ENCODE measurements around the gene CHTOP.
A peak's percentile ranks its signal among the peaks of the same experiment; 100 is the strongest.

The CHTOP gene

DNA sequence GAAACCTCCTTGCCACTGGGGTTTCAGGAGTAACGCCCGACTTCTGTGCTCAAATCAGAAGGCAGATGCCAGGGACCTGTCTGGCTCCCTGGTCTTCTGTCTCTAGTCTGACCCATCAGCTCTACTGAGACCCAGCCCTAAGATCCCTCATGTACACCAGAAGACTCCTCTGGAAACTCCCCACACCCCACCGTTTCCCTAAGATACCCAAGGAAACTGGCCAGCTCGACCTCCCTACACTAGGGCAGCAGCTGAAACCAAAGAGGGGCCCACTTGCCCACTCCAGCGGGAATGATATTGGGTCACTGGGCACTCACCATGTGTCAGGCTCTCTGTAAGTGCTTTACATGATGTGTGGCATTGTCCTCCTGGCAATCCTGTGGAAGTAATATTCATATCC, 20.5 kb upstream of the CHTOP start:
- no peak for DNase-seq

DNA sequence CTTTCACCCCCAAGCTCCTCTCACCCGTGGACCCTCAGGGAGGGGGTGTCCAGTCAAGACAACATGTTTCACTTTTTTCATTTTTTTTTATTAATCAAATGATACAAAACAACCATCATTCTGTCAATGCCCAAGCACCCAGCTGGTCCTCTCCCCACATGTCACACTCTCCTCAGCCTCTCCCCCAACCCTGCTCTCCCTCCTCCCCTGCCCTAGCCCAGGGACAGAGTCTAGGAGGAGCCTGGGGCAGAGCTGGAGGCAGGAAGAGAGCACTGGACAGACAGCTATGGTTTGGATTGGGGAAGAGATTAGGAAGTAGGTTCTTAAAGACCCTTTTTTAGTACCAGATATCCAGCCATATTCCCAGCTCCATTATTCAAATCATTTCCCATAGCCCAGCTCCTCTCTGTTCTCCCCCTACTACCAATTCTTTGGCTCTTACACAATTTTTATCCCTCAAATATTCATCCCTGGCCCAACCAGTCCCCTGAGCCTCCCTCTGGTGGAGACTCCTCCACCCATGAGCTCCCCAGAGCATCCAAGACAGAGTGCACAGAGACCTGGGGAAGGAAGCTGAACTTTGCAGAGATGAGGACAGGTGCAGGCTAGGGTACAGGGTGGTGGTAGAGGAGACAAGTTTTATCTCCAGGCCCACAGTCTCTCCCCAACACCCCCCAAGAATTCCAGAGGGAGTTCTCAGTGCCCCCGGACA, 19.5 kb upstream of the CHTOP start:
- no peak for DNase-seq

DNA sequence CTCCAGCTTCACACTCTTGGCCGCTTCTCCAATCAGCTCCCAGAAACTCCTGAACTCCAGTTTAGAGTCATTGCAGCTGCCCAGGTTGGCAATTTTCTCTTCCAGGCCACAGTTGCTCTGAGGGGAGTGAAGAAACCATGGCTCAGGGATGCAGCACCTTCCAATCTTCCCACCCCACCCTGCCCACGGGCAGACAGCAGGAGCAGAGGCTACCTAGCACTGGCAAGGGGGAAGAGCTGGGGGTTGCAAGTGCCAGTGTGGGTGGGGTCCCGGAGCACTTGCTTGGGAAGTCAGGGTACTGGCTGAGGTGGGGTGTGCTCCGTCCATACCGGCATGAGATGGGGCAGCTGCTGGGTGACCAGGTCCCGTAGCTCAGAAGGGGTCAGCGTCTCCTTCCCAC, 19.0 kb upstream of the CHTOP start:
- DNase-seq: no peak

DNA sequence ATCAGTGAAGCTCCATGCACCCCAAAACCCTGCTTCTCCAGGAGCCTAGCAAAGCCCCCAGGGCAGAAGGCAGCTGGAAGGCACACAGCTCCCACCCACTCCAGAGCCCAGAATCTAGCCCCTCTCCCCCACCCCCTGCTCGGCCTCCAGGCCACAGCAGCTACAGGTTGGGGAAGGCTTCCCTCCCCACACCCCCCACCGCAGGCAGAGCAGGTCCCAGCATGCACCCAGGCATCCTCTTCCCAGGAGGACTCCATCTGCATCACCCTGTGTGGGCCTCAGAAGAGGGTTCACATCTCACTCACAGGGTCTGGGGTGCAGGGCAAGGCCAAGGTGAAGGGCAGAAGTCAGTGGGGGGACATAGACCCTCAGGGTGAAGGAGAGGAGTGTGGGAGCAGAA, 18.5 kb upstream of the CHTOP start:
- no peak for DNase-seq

GRCh38 chr1:153616144-153616916, 17.5 kb upstream of the CHTOP start, which contains the start of gene S100A14:
TSS of gene S100A14 (minus strand) at chr1:153616325. CDS start at chr1:153615858, 467 bp downstream.
- DNase-seq: no peak

DNA sequence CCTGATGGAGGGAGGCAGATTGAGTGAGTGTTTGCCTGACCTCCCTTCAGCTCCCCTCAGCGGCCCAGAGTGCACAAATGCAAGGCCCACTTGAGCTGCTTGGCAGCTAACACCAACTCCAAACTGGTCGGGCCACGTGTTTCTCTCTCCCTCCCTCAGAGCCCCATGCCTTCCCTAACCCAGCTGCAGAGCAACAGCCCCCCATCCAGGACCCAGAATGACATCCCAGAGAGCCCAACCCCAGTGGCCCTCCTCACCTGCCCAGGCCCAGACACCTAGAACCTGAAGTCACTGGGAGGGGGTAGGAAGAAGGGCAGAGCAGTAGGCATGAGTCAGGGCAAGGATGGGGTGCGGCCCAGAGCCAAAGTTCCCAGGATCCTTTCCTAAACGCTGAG, 17.0 kb upstream of the CHTOP start:
- DNase-seq: no peak

DNA sequence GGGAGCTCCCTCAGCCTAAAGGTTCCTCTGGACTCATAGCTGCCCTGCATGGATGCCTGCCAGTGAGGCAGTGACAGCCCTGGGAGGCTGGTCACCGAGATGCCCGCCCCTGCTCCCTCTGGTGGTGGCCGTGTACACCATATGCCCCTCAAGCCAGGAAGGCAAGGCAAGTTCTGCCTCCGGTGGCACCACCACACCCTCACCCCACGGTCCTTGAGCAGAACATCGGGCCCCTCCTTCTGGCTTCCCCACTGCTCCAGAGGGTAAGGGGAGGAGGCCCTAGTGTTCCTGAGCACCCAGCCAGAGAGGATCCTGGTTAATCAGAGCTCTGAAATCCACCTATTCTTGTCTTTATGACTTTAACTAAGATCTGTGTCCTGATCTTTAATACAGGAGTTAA, 16.2 kb upstream of the CHTOP start:
- DNase-seq: no peak

DNA sequence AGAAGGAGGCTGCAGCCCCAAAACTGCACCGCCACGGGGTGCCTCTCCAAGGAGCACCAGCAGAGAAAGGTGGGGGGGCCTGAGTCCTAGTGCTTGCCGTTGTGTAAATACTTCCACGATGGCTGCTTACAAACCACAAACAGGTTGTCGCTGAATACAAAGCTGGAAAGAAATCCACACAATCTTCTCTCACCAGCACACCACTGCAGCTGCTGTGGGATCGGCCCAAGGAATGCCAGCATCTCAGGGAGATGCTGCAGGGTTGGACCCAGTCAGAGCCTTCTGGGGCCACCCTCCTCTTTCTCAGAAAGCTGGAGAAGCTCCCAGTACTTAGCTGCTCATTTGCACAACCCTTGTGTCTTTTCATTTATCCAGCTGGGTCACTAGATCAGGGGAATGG, 14.7 kb upstream of the CHTOP start:
- no peak for DNase-seq

- DNase-seq: no peak
Measured at GRCh38 chr1:153623101-153623500, 10.8 kb upstream of the CHTOP start.

GRCh38 chr1:153624965-153625611, 8.8 kb upstream of the CHTOP start:
- no peak for DNase-seq

- DNase-seq: no peak
Measured at GRCh38 chr1:153626477-153626903, 7.4 kb upstream of the CHTOP start.

DNA sequence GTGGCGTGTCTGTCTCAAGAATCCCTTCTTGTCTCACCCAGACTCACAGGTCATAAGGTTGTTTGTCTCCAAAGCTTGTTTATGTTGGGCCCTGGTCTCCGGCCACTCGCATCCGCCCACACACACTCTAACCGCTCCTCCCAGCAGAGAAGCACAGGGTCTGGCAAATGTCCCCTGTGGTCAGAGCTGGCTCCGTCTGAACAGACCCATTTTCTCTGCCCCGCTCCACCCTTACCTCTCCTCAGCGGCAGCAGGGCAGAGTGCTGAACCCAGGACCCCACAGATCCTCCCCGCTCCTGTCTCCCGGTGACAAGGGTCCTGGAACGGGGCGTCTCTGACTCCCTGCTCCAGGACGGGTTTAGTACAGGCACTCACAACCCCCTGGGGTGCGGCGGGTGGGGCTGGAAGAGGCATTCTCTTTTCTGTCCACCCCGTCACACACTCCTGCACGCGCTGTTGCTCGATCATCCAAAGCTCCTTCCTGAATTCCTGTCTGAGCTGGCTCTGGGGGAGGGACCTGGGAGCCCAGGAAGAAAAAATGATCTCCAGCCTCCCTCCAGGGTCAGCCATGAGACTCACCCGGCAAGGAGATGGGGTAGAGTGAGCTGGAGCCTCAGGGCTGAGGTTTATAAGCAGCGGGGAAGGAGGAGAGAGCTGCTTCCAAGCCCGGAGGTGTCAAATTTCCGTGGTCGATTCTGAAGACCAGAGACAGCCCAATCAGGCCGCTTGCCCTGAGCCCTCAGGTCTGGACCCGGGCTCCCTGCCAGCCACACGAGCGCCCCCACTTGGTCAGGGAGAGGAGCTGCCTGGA, 6.8 kb upstream of the CHTOP start, which contains the start of gene S100A13:
S100A13 (minus strand) TSS at position 602 of the 811 bp plus-strand sequence. CDS start 1,033 bp downstream, outside the sequence.
- peak; percentile 25 for DNase-seq

DNA sequence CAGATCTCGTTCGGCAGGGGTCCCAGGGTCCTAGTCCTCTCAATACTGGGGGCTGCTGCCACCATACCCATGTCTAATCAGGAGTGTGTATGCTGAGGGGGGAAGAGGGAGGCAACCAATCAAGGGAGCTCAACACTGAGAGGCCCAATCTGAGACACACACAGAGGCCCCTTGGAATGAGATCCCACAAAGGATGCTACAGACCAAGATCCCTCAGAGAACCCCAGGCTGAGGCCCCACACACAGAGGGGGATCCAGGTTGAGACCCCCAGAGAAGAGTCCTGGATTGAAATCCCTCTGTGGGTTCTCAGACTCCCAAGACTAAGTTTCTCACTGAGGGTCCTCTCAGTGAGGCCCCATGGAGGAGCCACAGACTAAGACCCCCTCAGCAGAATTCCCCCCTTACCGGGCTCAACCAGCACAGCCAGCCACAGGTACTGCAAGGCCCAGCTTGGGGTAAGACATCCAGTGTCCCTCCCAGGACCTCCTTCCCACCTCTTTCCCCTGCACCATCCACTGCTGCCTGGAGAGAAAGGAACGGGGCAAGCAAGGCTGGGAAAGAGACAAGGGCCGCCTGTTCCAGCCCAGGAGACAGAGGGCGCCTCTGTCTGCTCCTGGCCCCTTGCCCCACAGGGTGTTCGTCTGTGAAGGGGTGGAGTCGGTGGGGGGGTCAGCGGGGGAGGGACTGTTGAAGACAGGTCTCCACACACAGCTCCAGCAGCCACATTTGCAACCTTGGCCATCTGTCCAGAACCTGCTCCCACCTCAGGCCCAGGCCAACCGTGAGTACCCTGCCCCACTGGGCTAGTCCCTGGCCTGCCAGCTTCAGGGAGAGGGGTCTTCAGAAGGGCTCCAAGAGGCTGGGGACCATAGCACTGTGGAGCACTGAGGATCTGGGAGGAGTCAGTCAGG, 5.9 kb upstream of the CHTOP start, which contains the start of gene S100A1:
S100A1 (plus strand) TSS at position 720 of the 912 bp plus-strand sequence. CDS start 2,088 bp downstream, outside the sequence.
- DNase-seq: no peak

DNA sequence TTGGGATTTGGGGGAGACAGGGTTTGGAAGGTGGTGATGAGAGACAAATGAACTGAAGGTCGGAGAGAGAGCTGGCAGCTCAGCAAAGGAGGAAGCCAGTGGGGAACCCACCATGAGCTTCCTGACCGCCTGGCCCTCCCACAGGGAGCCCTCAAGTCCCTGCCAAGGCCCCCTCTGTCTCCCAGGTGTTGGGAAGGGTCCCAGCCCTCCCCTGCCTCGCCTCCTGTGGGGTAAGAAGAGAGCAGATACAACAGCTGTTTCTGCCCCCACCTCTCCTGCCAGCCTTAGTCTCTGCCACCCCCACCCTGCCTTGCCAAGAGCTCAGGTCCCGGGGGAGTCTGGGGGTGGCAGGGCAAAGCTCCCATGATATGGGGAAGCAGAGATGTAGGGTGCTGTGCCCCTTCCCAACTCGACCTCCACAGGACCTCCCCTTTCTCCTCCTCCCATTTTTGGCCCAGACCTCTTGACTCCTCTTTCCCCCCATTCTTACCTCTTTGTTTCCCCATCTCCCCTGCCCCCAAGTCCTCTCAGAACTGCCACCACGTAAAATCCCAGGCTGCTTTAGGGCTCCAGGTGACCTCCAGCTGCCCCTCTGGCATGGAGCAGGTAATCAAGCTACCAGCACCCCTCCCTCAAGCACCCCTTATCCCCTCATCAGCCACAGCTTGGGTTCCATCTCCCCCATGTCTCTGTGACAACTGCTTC, 5.1 kb upstream of the CHTOP start:
- DNase-seq: no peak

- DNase-seq: no peak
Measured at GRCh38 chr1:153629343-153629665, 4.6 kb upstream of the CHTOP start.

DNA sequence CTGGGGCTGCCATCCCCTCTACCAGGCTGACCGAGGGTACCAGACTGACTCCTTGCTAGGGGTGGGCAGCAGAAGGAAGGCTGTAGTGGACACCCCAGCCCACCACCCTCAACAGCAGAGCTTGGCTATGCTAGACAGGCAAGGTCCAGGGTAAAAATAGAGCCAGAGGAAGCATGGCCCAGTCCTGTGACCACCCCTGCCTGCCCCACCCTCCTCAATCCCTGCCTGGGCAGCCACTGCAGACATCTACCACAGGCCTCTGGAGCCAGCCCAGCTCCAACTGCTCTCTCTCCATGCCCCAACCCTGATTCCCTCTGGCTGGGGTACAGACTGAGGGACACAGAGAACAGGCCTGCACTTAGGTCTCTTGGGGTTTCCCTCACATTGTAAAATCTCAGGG, 3.9 kb upstream of the CHTOP start:
- DNase-seq: no peak

- DNase-seq: no peak
Measured at GRCh38 chr1:153630384-153630783, 3.5 kb upstream of the CHTOP start.

DNA sequence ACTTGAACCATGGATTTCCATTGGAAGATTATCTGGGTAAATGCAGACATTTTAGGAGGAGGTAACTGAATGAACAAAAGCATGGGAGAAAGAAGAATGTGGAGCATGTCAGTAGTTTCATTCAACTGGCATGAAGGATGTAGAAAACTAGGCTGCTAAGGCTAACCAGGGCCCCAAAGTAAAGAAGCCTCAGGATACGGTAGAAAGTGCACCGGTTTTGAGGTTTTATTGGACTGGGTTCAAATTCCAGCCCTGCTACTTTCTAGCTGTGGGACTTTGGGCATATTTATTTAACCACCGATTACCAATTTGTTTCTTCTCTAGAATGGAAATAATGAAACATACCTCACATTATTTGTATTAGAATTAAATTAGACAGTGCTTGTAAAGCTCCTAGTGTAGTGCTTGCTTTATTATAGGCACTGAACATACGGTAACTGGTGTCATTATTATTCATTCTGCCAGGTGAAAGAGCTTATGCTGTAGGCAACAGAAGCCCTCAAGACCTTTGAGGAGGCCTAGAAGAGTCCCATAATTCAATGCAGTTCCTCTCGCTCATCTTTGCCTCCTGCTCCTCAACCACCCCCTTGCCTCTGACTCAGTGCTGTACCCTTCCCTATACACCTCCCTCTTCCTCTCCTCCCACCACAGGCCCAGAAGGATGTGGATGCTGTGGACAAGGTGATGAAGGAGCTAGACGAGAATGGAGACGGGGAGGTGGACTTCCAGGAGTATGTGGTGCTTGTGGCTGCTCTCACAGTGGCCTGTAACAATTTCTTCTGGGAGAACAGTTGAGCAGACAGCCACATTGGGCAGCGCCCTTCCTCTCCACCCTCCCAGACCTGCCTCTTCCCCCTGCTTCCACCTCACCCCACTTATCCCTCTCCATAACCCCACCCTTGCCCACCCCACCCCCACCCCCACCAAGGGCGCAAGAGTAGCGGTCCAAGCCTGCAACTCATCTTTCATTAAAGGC, 2.5 kb upstream of the CHTOP start:
- peak; percentile 24 for DNase-seq

DNA sequence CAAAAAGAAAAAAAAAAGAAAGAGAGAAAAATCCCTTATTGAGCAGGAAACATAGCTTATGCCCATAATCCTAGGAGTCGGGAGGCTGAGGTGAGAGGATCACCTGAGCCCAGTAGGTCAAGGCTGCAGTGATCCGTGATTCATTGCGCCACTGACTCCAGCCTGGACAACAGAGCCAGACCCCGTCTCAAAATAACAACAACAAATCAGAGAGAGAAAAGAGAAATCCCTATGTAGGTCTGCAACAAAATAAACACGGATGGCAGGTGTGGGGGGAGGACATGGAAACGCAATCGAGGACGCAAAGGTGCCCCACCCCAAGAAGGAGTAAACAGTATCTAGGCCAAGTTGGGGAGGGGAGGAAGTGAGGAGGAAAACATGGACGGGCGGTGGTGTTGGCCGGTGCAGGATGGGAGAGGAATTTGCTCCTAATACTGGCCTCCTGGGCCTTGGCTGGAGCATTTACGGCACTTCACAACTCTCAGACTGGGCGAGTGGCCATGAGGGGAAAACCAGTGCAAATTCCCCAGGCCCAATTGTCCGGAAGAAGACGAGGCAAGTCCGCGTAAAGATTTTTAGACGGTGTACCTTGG, 609 bp upstream of the CHTOP start:
- no peak for DNase-seq

Measured in activated CD4-positive, alpha-beta T cell treated with anti-CD3 and anti-CD28 coated beads for 48 hours (primary cell).